Caco-2 (cell line): ENCODE results near the gene GPRIN3. TPM values are rescaled to one million over a fixed set of nuclear protein-coding genes. Genes with fewer than 3 reads are reported as not detected.
"Not testable (repeated sequence)": the region's sequence is repeated elsewhere in the genome, so short reads cannot be mapped to it uniquely, and the experiment has no call there.

Experiments used
- BruUV-seq: library from RNA; stranded (reverse); fragments of 400-500 nt; replicated peaks from 2 replicates; lab custom pipeline; 2021; lab: Mats Ljungman, UMichigan
- CTCF ChIA-PET: fragments of 300-600 bp; sonication (Branson Sonifier 250); formaldehyde crosslinking; loops from one replicate; lab custom pipeline; 2022; ENCODE audit warnings: antibody characterized with exemption; lab: Charles Lee
- POLR2A ChIA-PET: fragments of 300-600 bp; sonication (Branson Sonifier 250); formaldehyde crosslinking; loops from one replicate; lab custom pipeline; 2022; ENCODE audit warnings: antibody characterized with exemption; lab: Charles Lee
- DNase-seq, 2 experiments: peaks; one replicate each; pipeline versions ENCODE4 v3.0.0 to v3.0.0-alpha.2; 2020 to 2022
- H3K27me3 ChIP-seq: replicated peaks from 2 replicates; pipeline ENCODE4 v1.6.0; 2011; ENCODE audit warnings: low read length; ENCODE audit not compliant: control insufficient read depth, insufficient read depth
- H3K36me3 ChIP-seq: 2 replicates; pipeline ENCODE4 v1.5.1; 2011; ENCODE audit warnings: low read length; ENCODE audit not compliant: control insufficient read depth, insufficient read depth
- H3K4me1 ChIP-seq: fragments of 250-450 bp; sonication (Bioruptor Pico); 2 replicates; pipeline ENCODE4 v1.5.1; 2020; ENCODE audit warnings: mild to moderate bottlenecking
- H3K4me3 ChIP-seq: 2 replicates; pipeline ENCODE4 v1.5.1; 2011; ENCODE audit warnings: low read depth, mild to moderate bottlenecking, control low read depth, low read length
- H3K9me3 ChIP-seq: fragments of 250-450 bp; sonication (Bioruptor Pico); 2 replicates; pipeline ENCODE4 v1.5.1; 2020; ENCODE audit warnings: mild to moderate bottlenecking, moderate library complexity
- H3K27ac Mint-ChIP-seq: one replicate; pipeline ENCODE4 v1.8.0; 2022; ENCODE audit warnings: mixed read lengths; ENCODE audit not compliant: unreplicated experiment
- H3K27me3 Mint-ChIP-seq: one replicate; pipeline ENCODE4 v1.8.0; 2022; ENCODE audit warnings: mixed read lengths; ENCODE audit not compliant: insufficient read depth, unreplicated experiment
- H3K36me3 Mint-ChIP-seq: one replicate; pipeline ENCODE4 v1.8.0; 2022; ENCODE audit warnings: mild to moderate bottlenecking, mixed read lengths; ENCODE audit not compliant: insufficient read depth, unreplicated experiment
- H3K4me1 Mint-ChIP-seq: one replicate; pipeline ENCODE4 v1.8.0; 2022; ENCODE audit warnings: low read depth, mixed read lengths; ENCODE audit not compliant: unreplicated experiment
- H3K4me3 Mint-ChIP-seq: one replicate; pipeline ENCODE4 v1.8.0; 2022; ENCODE audit warnings: mild to moderate bottlenecking, moderate library complexity, mixed read lengths; ENCODE audit not compliant: unreplicated experiment
- H3K9me3 Mint-ChIP-seq: one replicate; pipeline ENCODE4 v1.8.0; 2022; ENCODE audit warnings: mixed read lengths; ENCODE audit not compliant: unreplicated experiment
- CTCF ChIP-seq, 2 experiments: fragments of 200-600 bp in 1 of 2; IDR thresholded peaks; 1 replicate in 1 of 2; 2 replicates in 1 of 2; pipeline versions ENCODE4 v1.5.1 to v1.8.0; 2011 to 2022; ENCODE audit warnings: antibody characterized with exemption in 1 of 2, control low read depth in 1 of 2, inconsistent platforms in 1 of 2, low read depth in 1 of 2, low read length in 1 of 2, mild to moderate bottlenecking in 1 of 2, moderate library complexity in 1 of 2; ENCODE audit not compliant: insufficient read depth in 1 of 2, severe bottlenecking in 1 of 2, unreplicated experiment in 1 of 2
- intact Hi-C: fragments of 100-400 bp; cut with micrococcal nuclease; formaldehyde crosslinking; loops from one replicate; pipeline ENCODE4 v1.10.0; 2022; ENCODE audit not compliant: unreplicated experiment
- total RNA-seq: library from RNA; stranded (reverse); gene quantifications from 2 replicates; pipeline ENCODE4 v1.2.3, GENCODE V29; 2022

The GPRIN3 gene
- total RNA-seq, 1 experiment from 2014 or later = 0.02 TPM

- no peaks in the 10 kb centered on the region for H3K36me3 ChIP-seq
- no peaks in the 10 kb centered on the region for H3K4me1 ChIP-seq
- H3K9me3 ChIP-seq = no peaks in the 10 kb centered on the region
- no peak for TF ChIP-seq CTCF (IDR thresholded peaks at IDR 0.05; ENCODE audit: insufficient read depth in 1 of 2, low read depth in 1 of 2, low read length in 1 of 2, severe bottlenecking in 1 of 2, unreplicated experiment in 1 of 2)
- H3K27me3 Mint-ChIP-seq = no peaks in the 10 kb centered on the region
- H3K4me3 Mint-ChIP-seq = no peak overlapping the region
- DNase-seq = no peak
- no peak overlapping the region for H3K27ac Mint-ChIP-seq
- H3K36me3 Mint-ChIP-seq = no peaks in the 10 kb centered on the region
- H3K9me3 Mint-ChIP-seq = peaks cover 22% of the 10 kb centered on the region
- H3K27me3 ChIP-seq = no peaks in the 10 kb centered on the region
- ChIA-PET CTCF (no interaction called here), POLR2A (no interaction called here)
- no peak overlapping the region for H3K4me3 ChIP-seq
- intact Hi-C loops = no loop called here
- no TSS peak for BruUV-seq
- H3K4me1 Mint-ChIP-seq = no peaks in the 10 kb centered on the region
Measured at GRCh38 chr4:89203902-89204301, 103.7 kb downstream of the GPRIN3 start.

- H3K36me3 Mint-ChIP-seq, H3K4me1 Mint-ChIP-seq, DNase-seq, POLR2A ChIA-PET, intact Hi-C loops, H3K27me3 Mint-ChIP-seq, H3K9me3 ChIP-seq, H3K4me3 ChIP-seq, CTCF ChIA-PET, H3K9me3 Mint-ChIP-seq, BruUV-seq, H3K36me3 ChIP-seq, H3K4me3 Mint-ChIP-seq, H3K4me1 ChIP-seq, H3K27ac Mint-ChIP-seq, H3K27me3 ChIP-seq: not testable (repeated sequence)
Measured at GRCh38 chr4:89199394-89199793, 108.2 kb downstream of the GPRIN3 start.

GRCh38 chr4:89197920-89198319 is 109.7 kb downstream of the GPRIN3 start:
- ChIA-PET POLR2A (no interaction called here), CTCF (no interaction called here)
- BruUV-seq = no TSS peak
- DNase-seq = no peak
- H3K27ac Mint-ChIP-seq = peak overlapping the region; percentile 87
- Histone ChIP-seq H3K36me3 (no peaks in the 10 kb centered on the region), H3K27me3 (no peaks in the 10 kb centered on the region), H3K4me1 (peaks cover 11% of the 10 kb centered on the region; the same call in 1 of the 2 replicates), H3K4me3 (no peak overlapping the region), H3K9me3 (no peaks in the 10 kb centered on the region; the same call in 1 of the 2 replicates)
- peak overlapping the region; percentile 58 for H3K4me3 Mint-ChIP-seq
- no peaks in the 10 kb centered on the region for H3K36me3 Mint-ChIP-seq
- peaks cover 9% of the 10 kb centered on the region for H3K9me3 Mint-ChIP-seq
- no peaks in the 10 kb centered on the region for H3K27me3 Mint-ChIP-seq
- TF ChIP-seq CTCF (IDR thresholded peaks at IDR 0.05; ENCODE audit: insufficient read depth in 1 of 2, low read depth in 1 of 2, low read length in 1 of 2, severe bottlenecking in 1 of 2, unreplicated experiment in 1 of 2) = no peak
- peaks cover 9% of the 10 kb centered on the region for H3K4me1 Mint-ChIP-seq
- intact Hi-C loops = no loop called here

- H3K36me3 Mint-ChIP-seq = no peaks in the 10 kb centered on the region
- CTCF ChIA-PET = no interaction called here
- no peak overlapping the region for H3K27ac Mint-ChIP-seq
- POLR2A ChIA-PET = no interaction called here
- intact Hi-C loops = loop anchor here (1.0 kb wide), 1 partner anchor 24 kb away; no protein-coding TSS in a partner anchor
- TF ChIP-seq CTCF (IDR thresholded peaks at IDR 0.05; ENCODE audit: insufficient read depth in 1 of 2, low read depth in 1 of 2, low read length in 1 of 2, severe bottlenecking in 1 of 2, unreplicated experiment in 1 of 2) = no peak
- H3K4me1 Mint-ChIP-seq = peaks cover 9% of the 10 kb centered on the region
- H3K4me1 ChIP-seq = peaks cover 11% of the 10 kb centered on the region; the same call in 1 of the 2 replicates
- no peak overlapping the region for H3K4me3 ChIP-seq
- peak in 1 of 2 experiments; percentile 9 for DNase-seq
- H3K9me3 ChIP-seq = no peaks in the 10 kb centered on the region; the same call in 1 of the 2 replicates
- TSS peak; percentile 92 for BruUV-seq
- H3K27me3 Mint-ChIP-seq = no peaks in the 10 kb centered on the region
- H3K4me3 Mint-ChIP-seq = no peak overlapping the region
- no peaks in the 10 kb centered on the region for H3K27me3 ChIP-seq
- H3K9me3 Mint-ChIP-seq = peaks cover 7% of the 10 kb centered on the region
- H3K36me3 ChIP-seq = no peaks in the 10 kb centered on the region
Measured at GRCh38 chr4:89196745-89197144, 110.9 kb downstream of the GPRIN3 start.
